ENCODE results near the gene MORN1. TPM values are rescaled to one million over a fixed set of nuclear protein-coding genes. Genes with fewer than 3 reads are reported as not detected.
"Not testable (repeated sequence)": the region's sequence is repeated elsewhere in the genome, so short reads cannot be mapped to it uniquely, and the experiment has no call there.

The MORN1 gene
- total RNA-seq, 1 donor from 2014 or later: 12.1 TPM

DNA sequence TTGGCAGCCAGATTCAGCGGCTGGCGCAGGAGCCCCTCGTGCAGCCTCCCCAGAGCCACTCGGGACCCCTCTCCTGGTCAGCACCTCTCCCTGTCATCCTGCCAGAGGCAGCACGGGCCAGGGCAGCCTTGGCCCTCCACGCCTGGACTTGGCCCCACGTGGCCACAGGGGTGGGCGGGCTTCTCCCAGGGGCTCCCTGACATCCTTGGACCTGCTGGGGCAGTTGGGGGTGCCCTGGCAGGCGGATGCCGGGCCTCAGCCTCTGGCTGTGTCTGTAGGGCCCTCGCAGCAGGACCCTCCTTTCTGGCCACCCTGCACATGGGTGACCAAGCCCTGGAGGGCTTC, 60.2 kb downstream of the MORN1 start:
- H3K27ac Mint-ChIP-seq (ENCODE audit: unreplicated experiment): no peak overlapping the region
- TF ChIP-seq, protein P1, sequence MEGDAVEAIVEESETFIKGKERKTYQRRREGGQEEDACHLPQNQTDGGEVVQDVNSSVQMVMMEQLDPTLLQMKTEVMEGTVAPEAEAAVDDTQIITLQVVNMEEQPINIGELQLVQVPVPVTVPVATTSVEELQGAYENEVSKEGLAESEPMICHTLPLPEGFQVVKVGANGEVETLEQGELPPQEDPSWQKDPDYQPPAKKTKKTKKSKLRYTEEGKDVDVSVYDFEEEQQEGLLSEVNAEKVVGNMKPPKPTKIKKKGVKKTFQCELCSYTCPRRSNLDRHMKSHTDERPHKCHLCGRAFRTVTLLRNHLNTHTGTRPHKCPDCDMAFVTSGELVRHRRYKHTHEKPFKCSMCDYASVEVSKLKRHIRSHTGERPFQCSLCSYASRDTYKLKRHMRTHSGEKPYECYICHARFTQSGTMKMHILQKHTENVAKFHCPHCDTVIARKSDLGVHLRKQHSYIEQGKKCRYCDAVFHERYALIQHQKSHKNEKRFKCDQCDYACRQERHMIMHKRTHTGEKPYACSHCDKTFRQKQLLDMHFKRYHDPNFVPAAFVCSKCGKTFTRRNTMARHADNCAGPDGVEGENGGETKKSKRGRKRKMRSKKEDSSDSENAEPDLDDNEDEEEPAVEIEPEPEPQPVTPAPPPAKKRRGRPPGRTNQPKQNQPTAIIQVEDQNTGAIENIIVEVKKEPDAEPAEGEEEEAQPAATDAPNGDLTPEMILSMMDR (IDR thresholded peaks at IDR 0.05; ENCODE audit: unreplicated experiment): no peak
- peaks cover 6% of the 10 kb centered on the region for H3K9me3 Mint-ChIP-seq (ENCODE audit: unreplicated experiment)
- H3K27me3 Mint-ChIP-seq (ENCODE audit: unreplicated experiment): peaks cover 9% of the 10 kb centered on the region
- H3K36me3 Mint-ChIP-seq (ENCODE audit: low read depth, unreplicated experiment): peaks cover 4% of the 10 kb centered on the region
- H3K4me3 Mint-ChIP-seq (ENCODE audit: unreplicated experiment): no peak overlapping the region
- H3K4me1 Mint-ChIP-seq (ENCODE audit: unreplicated experiment): no peaks in the 10 kb centered on the region
- DNase-seq (ENCODE audit: low spot score): no peak

DNA sequence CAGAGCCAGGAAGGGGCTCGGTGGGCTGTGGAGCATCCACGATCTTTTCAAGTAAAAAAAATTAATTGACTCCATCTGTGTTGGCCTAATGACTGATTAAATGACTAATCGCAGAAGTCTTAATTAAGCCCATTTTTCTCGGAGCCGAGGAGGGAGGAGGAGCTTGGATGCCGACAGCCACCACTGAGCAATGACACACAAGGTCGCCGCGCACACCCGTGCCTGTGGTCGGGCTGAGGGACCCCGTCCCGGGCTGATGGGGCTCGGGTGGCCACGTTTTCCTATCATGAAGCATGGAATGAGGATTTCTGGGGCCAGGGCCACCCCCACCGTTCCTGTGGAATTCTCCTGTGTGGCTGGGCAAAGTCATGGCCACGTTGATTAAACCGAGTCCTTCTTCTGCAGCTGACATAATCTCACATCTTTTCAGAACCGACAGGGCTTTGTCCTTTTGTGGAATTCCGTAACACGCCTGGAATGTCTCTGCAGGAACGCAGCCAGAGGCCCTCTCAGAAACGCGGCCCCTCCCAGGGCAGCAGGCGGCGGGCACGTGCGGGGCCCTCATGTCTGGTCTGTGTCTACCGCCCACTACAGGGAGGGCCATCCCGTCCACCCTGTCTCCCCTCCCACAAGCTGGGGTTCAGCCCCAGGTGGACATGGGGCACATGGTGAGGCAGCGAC, 60.7 kb downstream of the MORN1 start:
- no peak overlapping the region for H3K27ac Mint-ChIP-seq (ENCODE audit: unreplicated experiment)
- H3K9me3 Mint-ChIP-seq (ENCODE audit: unreplicated experiment): peaks cover 6% of the 10 kb centered on the region
- no peaks in the 10 kb centered on the region for H3K4me1 Mint-ChIP-seq (ENCODE audit: unreplicated experiment)
- no peak overlapping the region for H3K4me3 Mint-ChIP-seq (ENCODE audit: unreplicated experiment)
- TF ChIP-seq, protein P1 (IDR thresholded peaks at IDR 0.05; ENCODE audit: unreplicated experiment): no peak
- peaks cover 4% of the 10 kb centered on the region for H3K36me3 Mint-ChIP-seq (ENCODE audit: low read depth, unreplicated experiment)
- peaks cover 12% of the 10 kb centered on the region for H3K27me3 Mint-ChIP-seq (ENCODE audit: unreplicated experiment)
- no peak for DNase-seq (ENCODE audit: low spot score)

DNA sequence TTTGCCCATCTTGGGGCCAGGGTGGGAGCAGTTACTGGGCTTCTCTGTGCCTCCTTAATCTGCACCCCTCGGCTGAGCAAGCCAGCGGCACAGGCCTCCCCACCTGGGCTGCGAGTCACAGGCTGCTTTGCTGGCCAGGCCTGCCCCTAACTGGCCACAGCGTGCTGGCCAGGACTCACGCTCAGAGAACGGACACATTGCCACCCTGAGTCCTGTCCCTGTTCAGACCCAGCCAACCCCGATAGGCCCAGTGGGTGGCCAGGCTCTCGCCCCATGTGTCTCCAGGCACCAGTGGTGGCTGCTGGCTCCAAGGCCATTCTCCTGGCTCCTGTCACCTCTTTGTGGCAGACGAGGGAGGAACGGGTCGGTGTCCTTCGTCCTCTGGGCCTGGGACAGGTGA, 61.3 kb downstream of the MORN1 start:
- Mint-ChIP-seq H3K4me3 (ENCODE audit: unreplicated experiment) (no peak overlapping the region), H3K4me1 (ENCODE audit: unreplicated experiment) (no peaks in the 10 kb centered on the region), H3K27me3 (ENCODE audit: unreplicated experiment) (peaks cover 12% of the 10 kb centered on the region), H3K9me3 (ENCODE audit: unreplicated experiment) (peaks cover 9% of the 10 kb centered on the region), H3K27ac (ENCODE audit: unreplicated experiment) (no peak overlapping the region), H3K36me3 (ENCODE audit: low read depth, unreplicated experiment) (peaks cover 4% of the 10 kb centered on the region)
- TF ChIP-seq, protein P1 (IDR thresholded peaks at IDR 0.05; ENCODE audit: unreplicated experiment): no peak
- no peak for DNase-seq (ENCODE audit: low spot score)

DNA sequence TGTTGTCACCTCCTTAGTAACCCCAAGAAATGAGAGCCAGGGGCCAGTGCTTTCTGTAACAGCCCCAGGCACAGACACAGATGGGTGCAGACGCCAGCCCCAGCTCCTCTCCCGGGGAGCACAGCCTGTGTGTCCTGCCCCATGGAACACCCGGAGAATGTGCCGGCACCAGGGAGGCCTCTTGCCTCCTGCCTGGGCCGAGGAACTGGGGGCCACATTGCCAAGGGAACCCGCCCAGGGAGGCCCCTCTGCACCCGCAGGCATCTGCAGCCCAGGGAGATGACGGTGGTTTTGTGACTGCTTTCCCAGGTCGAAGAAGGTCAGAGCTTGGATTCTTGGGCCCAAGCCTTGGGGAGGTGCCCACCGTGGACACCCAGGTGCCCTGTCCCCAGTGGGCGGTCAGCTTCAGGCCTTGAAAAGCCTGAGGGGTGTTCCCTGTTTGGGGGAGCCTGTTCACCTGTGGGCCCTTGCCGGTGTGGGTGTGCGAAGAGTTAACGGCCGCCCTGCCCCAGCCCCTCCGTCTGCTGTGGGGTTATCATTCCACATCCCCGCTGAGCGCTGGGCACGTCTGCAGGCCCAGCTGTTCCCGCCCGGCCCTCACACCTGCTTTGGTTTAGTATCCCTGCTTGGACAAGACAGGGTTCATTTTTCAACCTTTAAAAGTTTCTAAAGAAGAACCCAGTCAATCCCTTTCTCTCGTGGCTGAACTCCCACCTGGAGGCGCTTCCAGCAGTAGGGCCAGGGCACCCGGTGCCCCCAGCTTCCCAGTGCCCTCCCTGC, 62.5 kb downstream of the MORN1 start:
- H3K36me3 Mint-ChIP-seq (ENCODE audit: low read depth, unreplicated experiment): peaks cover 4% of the 10 kb centered on the region
- TF ChIP-seq, protein P1 (IDR thresholded peaks at IDR 0.05; ENCODE audit: unreplicated experiment): no peak
- DNase-seq (ENCODE audit: low spot score): no peak
- H3K9me3 Mint-ChIP-seq (ENCODE audit: unreplicated experiment): peaks cover 10% of the 10 kb centered on the region
- H3K4me3 Mint-ChIP-seq (ENCODE audit: unreplicated experiment): no peak overlapping the region
- no peak overlapping the region for H3K27ac Mint-ChIP-seq (ENCODE audit: unreplicated experiment)
- H3K4me1 Mint-ChIP-seq (ENCODE audit: unreplicated experiment): no peaks in the 10 kb centered on the region
- H3K27me3 Mint-ChIP-seq (ENCODE audit: unreplicated experiment): peaks cover 11% of the 10 kb centered on the region

DNA sequence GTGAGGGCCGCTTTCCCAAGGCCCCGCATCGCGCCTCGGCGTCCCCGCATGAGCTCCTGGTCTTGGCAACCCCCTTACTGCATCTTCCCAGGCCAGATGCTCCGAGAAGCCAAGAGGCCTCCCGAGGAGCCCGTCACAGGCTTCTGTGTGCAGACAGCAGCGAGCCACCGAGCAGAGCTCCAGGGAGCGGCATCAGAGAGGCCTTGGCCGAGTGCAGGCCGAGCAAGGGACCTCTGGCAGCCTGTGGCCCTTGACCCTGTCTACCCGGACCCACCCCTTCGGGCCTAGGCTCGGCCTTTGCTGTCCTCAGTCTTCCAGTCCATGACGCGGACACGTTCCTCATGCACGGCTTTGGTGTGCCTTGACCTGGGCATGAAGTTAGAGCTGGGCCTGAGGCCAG, 63.5 kb downstream of the MORN1 start:
- Mint-ChIP-seq H3K4me3 (ENCODE audit: unreplicated experiment) (no peak overlapping the region), H3K4me1 (ENCODE audit: unreplicated experiment) (no peaks in the 10 kb centered on the region), H3K27me3 (ENCODE audit: unreplicated experiment) (peaks cover 11% of the 10 kb centered on the region), H3K27ac (ENCODE audit: unreplicated experiment) (no peak overlapping the region), H3K36me3 (ENCODE audit: low read depth, unreplicated experiment) (peaks cover 4% of the 10 kb centered on the region), H3K9me3 (ENCODE audit: unreplicated experiment) (peaks cover 10% of the 10 kb centered on the region)
- no peak for DNase-seq (ENCODE audit: low spot score)
- TF ChIP-seq, protein P1 (IDR thresholded peaks at IDR 0.05; ENCODE audit: unreplicated experiment): no peak

DNA sequence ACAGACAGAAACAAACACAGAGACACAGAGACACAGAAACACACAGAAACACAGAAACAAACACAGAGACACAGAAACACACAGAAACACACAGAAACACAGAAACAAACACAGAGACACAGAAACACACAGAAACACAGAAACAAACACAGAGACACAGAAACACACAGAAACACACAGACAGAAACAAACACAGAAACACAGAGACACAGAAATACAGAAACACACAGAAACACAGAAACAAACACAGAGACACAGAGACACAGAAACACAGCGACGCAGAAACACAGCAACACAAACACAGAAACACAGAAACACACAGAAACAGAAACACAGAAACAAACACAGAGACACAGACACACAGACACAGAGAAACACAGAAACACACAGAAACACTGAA, 64.2 kb downstream of the MORN1 start:
- not testable (repeated sequence) for H3K9me3 Mint-ChIP-seq (ENCODE audit: unreplicated experiment)

More for the DNA sequence above, 64.2 kb downstream of the MORN1 start:
- Mint-ChIP-seq H3K27ac (ENCODE audit: unreplicated experiment) (peak overlapping the region; percentile 7), H3K4me3 (ENCODE audit: unreplicated experiment) (peak overlapping the region; percentile 0), H3K27me3 (ENCODE audit: unreplicated experiment) (peaks cover 11% of the 10 kb centered on the region)
- H3K4me1 Mint-ChIP-seq (ENCODE audit: unreplicated experiment); DNase-seq (ENCODE audit: low spot score); H3K36me3 Mint-ChIP-seq (ENCODE audit: low read depth, unreplicated experiment): not testable (repeated sequence)

Measured in endothelial cell (in vitro differentiated cells).